GM06990 (cell line): Measurements from ENCODE around the gene CCM2L.

Experiments used
- DNase-seq: peaks from one replicate; pipeline ENCODE4 v3.0.0-alpha.2; 2011; ENCODE audit not compliant: insufficient read length; ENCODE audit errors: extremely low read depth
- H3K27me3 ChIP-seq: replicated peaks from 2 replicates; pipeline ENCODE4 v1.6.0; 2011; ENCODE audit warnings: low read length; ENCODE audit not compliant: control insufficient read depth, insufficient read depth
- H3K36me3 ChIP-seq: 2 replicates; pipeline ENCODE4 v1.5.1; 2011; ENCODE audit warnings: low read length; ENCODE audit not compliant: control insufficient read depth, insufficient read depth
- H3K4me3 ChIP-seq: replicated peaks from 2 replicates; pipeline ENCODE4 v1.5.1; 2011; ENCODE audit warnings: low read depth, mild to moderate bottlenecking, control low read depth, low read length
- CTCF ChIP-seq: IDR thresholded peaks from 2 replicates; pipeline ENCODE4 v1.5.1; 2011; ENCODE audit warnings: low read length, control low read depth, mild to moderate bottlenecking, inconsistent platforms; ENCODE audit not compliant: insufficient read depth, poor library complexity, severe bottlenecking

Gene CCM2L

GRCh38 chr20:32036716-32037485 is 26.7 kb downstream of the CCM2L start:
- Histone ChIP-seq H3K4me3 (no peak overlapping the region), H3K36me3 (no peaks in the 10 kb centered on the region), H3K27me3 (no peaks in the 10 kb centered on the region)
- TF ChIP-seq CTCF = no peak
- DNase-seq = no peak

- DNase-seq = no peak
- no peak overlapping the region for H3K4me3 ChIP-seq
- TF ChIP-seq CTCF = no peak
- H3K27me3 ChIP-seq = no peaks in the 10 kb centered on the region
- H3K36me3 ChIP-seq = no peaks in the 10 kb centered on the region
Observed at GRCh38 chr20:32037929-32038328, 27.7 kb downstream of the CCM2L start.

GRCh38 chr20:32040142-32040953 is 30.1 kb downstream of the CCM2L start:
- DNase-seq = peak; percentile 79
- Histone ChIP-seq H3K36me3 (no peaks in the 10 kb centered on the region), H3K27me3 (no peaks in the 10 kb centered on the region), H3K4me3 (no peak overlapping the region; the same call in 1 of the 2 replicates)
- TF ChIP-seq CTCF = no peak

GRCh38 chr20:32045999-32046398 is 35.8 kb downstream of the CCM2L start:
- Histone ChIP-seq H3K4me3 (no peak overlapping the region), H3K36me3 (no peaks in the 10 kb centered on the region), H3K27me3 (no peaks in the 10 kb centered on the region; the same call in 1 of the 2 replicates)
- TF ChIP-seq CTCF = no peak
- no peak for DNase-seq

- no peak for DNase-seq
- TF ChIP-seq CTCF = no peak
- peaks cover 1% of the 10 kb centered on the region; the same call in 1 of the 2 replicates for H3K36me3 ChIP-seq
- no peak overlapping the region for H3K4me3 ChIP-seq
- H3K27me3 ChIP-seq = no peaks in the 10 kb centered on the region; the same call in 1 of the 2 replicates
Observed at GRCh38 chr20:32050324-32050841, 40.1 kb downstream of the CCM2L start.
